SHP77 treated with DMSO at 0.1 percent for 48 hours (cell line): Measurements from ENCODE around the gene CRY1.

ENCODE experiments used
- DNase-seq: peaks from one replicate; lab custom pipeline; 2025; lab: John Stamatoyannopoulos, UW

CRY1 gene

DNA sequence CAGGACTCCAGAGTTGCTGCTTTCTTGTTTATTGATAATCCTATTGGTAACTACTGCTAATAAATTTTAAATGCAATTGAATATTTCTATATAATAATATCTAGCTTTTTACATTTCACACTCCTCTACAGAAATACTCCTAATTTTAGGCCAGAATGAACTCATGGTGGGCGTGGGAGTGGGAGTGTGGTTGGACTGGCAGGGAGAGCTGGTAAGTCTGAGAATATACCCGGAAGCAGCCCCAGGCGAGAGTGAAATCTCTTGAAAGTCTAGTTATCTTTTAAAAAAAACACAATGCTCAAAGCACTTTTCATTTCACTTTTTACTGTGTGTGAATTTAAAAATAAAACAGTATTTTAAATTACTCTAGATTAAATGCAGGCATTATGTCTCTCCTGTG, 132.9 kb downstream of the CRY1 start:
- DNase-seq: no peak

DNA sequence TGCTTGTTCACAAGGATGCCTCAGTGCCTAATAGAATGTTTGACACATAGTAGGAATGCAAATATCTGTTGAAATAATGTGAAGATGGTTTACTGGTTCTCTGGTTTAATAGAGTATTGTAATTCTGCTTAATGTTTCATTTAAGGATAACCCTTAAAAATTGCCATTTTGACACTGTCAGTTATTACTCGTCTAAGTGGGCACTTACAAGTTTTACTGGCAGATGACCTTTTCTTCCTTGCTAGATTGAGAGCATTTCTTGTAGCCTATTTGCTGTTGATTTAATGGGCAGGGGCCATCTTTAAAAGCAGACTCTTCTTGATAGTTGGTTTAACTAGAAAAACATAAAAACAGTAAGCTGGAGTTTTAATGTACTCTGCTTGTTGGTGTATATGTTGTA, 135.8 kb downstream of the CRY1 start:
- no peak for DNase-seq

DNA sequence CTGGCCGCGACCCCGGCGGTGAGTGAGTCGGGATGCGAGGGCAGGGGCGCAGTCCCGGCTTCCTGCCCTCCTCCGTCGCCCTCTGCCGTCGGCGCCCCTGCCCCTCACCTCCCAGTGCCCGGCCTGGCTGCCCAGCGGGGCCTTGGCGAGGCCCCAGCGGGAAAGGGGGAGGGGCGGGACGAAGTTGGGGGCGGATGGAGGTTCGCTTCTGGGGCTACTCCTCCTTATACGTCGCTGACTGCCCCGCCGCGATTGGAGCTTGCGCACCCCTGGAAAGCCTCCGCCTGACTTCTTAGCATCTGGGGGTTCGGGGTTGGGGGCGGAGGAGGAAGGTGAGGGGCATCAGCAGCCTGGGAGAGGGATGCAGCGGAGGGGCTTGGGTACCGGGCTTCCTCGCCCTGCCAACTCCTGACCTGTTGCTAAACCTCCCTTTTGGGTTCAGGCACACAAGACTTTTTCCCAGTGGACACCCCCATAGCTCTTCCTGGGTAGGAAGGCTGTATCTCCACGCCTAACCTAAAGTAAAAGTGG, 137.2 kb downstream of the CRY1 start:
- no peak for DNase-seq

DNA sequence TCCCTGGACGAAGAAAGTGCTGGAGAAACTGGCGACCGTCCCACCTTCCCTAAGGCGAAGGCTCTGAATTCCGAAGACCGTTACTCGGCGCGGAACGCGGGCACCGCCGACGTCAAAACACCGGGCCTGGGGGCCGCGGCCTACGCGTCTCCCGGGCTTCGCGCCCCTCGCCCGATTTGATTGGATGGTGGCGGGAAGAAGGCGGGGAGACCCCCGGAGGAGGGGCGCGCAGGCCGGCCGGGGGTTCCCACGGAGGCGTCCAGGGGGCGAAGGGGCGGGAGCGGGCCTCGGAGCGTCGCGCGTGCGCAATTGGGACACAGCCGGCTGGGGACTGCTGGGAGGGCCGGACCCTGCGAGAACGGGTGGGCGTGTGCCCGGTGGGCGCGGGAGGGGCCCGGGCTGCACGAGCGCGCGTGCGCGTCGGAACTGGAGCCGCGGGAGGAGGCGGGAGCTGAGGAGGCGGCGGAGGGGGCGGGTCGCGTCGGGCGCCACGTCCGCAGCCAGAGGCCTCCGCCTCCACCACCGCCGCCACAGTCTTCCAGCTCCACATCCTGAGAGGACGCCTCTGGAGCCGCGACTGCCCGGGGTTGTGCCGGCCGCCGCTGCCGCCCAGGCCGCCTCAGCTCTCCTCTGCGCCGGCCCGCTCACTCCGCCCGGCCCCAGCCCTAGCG, 137.8 kb downstream of the CRY1 start, which contains the start of gene TMEM263:
Gene TMEM263, plus strand, starts transcription at position 531 of the 671 bp plus-strand sequence. CDS start 11,210 bp downstream, outside the sequence.
- peak; percentile 78 for DNase-seq

DNA sequence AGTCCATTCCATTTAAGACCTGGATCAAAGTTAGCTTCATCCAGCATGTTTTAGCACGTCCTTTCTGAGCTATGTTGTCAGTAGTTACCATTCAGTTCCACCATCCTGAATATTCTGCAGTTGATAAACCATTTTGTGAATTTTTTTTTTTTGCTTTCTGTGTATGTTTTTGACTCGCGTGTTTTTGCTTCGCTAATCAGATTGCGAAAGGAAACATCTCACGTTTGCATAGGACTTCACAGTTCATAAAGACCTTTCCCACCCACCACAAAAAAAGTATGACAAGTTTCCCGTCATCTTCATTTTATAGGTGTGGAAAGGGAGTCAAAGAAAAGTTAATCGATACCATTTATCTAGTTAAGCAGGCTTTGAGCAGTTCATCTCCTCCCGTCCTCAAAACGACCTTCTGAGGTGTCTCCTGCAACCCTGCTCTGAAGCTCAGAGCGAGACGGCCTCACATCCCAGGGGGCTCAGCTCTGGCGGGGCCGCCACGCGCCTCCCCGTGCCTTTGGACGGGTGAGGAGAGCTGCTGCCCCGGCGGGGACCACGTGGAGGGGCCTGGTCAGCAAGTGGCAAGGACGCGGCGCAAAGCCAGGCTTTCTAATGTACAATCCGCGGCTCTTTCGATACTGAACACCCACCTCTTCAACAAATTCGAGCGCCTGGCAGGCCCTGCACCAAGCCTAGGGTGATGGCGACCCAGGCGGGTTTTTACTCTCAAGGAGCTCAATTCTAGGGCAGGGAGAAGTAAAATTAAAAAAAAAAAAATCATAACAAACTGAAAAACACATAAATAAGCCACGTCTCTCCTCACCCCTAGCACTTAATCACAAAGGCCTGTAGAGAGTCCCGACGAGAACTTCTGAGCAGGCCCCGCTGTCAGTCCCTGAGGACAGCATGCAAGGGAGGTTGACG, 138.6 kb downstream of the CRY1 start:
- DNase-seq: no peak

DNA sequence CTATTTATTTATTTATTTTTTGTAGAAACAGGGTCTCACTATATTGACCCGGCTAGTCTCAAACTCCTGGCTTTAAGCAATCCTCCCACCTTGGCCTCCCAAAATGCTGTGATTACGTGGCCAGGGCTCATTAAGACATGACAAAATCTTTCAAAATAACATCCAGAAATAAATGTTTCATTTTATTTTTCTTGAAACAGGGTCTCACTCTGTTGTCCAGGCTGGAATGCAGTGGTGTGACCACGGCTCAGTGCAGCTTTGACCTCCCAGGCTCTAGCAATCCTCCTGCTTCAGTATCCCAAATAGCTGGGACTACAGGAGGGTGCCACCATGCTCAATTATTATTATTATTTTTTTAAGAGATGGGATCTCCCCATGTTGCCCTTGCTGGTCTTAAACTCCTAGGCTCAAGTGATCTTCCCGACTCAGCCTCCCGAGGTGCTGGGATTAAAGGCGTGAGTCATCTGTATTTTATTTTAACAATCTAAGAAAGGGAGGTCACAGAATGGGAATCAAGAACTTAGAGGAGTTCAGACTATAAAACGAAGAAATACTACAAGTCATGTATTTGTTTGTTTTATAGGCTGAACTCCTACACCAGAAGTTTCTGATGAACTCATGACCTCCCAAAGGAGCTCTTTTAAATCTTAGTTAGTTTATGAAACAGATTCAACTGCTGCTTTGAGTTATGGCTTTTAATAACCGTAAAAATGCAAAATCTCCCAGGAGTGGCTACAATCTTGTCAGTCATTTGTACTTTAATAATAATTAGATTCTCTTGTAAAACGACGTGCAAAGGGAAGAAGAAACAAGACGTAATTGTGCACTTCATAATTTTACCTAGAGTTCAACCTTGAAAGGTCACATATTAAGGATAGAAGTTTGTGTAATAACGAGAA, 139.7 kb downstream of the CRY1 start:
- no peak for DNase-seq

DNA sequence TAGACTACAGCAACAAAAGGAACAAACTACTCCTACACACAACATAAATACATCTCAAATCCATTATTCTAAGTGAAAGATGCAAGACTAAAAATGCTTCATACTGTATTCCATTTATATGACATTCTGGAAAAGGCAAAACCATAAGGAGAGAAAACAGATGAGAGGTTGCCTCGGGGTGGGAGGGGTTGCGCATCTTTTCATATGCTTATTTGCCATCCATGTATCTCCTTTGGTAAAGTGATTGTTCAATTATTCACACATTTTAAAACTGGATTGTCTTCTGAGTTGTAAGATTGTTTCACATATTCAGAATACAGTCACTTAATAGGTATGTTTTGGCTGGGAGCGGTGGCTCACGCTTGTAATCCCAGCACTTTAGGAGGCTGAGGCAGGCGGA, 142.8 kb downstream of the CRY1 start:
- no peak for DNase-seq

DNA sequence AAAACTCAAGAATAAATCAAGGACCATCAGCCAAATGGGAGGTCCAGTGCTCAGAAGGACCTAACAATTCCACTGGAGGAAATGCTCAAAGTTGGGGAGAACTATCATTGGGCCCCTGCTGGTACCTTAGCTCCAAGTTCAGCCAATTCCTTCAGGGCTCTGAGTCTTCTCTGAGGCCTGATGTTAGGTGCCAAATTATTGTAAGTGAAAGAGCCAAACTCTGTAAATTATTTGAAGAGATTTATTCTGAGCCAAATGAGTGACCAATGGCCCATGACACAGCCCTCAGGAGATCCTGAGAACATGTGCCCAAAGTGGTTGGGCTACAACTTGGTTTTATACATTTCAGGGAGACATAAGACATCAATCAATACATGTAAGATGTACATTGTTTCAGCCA, 145.9 kb downstream of the CRY1 start:
- DNase-seq: no peak

DNA sequence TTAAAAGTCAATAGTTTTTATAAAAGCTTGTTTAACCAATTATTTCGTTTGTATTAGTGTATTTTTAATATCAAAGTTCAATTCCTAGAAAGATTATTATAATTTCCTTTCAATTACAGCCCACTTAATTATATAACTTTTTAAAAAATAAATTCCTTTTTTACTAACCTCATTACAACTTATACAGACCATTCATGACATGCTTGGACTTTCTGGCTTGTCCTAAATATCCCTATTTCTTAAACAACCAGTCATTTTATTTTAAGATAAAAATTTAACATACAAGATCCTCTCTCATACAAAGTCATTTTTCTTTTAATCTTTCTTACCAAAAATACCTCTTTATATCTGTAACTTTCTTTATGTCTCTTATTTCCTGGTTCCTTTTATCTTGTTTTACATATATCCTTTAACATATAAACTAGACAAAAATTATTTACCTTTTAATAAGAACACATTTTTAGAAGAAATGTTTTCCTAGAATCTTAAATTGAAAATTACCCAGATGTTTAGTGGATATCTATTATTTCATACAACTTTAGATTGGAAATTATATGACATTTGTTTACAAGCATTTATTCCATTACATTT, 148.0 kb downstream of the CRY1 start:
- no peak for DNase-seq

DNA sequence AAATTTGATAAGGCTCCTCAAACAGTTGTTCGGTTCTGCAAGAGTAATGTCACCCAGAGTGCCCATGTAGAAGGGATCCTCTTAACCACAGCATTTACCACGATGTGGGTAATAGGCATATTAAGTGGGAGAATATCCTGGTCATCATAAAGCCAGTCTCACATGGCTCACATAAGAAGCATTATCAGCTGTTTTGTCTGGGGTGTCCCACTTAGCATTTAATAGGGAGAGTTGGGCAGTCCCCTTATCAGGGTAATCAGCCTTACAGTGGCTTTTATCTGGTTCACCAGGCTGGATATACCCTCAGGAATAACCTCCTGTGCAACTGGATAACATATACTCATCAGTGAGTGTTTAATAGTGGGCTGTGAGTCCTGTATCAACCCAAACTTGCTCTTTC, 150.6 kb downstream of the CRY1 start:
- no peak for DNase-seq

DNA sequence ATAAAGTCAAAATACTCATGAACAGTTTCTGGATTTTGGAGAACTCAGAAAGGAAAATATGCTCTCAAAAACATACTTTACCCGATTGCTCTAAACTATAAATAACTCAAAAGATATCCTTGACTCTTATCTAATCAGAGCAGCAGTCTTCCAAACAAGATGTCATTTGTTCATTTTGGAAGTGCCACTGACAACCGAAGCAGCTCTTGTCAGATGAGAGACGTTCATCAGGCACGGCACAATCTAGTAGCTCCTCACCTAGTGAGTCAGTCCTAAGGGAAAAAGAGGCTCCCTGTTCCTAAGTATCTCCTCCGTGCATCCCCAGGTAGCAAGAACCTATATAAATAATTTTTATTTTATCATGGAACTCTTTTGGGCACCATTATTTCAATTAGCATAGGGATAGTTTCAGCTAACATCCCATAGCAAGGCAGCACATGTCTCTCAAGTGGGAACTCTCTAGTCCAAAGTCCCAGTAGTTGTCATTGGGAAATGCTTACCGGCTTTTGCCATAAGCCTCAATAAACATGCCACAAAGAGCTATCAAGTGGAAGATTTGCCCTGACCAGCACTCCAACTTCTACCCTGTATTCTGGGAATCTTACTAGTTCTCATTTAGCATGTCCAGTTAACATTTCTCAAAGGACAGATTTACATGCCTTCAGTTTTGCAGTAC, 151.7 kb downstream of the CRY1 start:
- no peak for DNase-seq
